Adrenal gland (tissue), 12 donors: ENCODE data around the gene PML. TPM values are rescaled to one million over a fixed set of nuclear protein-coding genes. Genes with fewer than 3 reads are reported as not detected.

Experiments used
- DNase-seq, 7 donors: peaks; one replicate each; pipeline ENCODE4 v3.0.0-alpha.2; 2019 to 2020
- H3K27ac ChIP-seq, 5 donors: fragments of 200-600 bp; sonication (generic) in 4 of 5; 1 replicate in 3 of 5; 2 replicates in 2 of 5; pipeline versions ENCODE4 v1.5.1 to v1.8.0; 2016 to 2020; ENCODE audit warnings: mild to moderate bottlenecking in 1 of 5
- H3K27me3 ChIP-seq: fragments of 200-600 bp; 2 replicates; pipeline ENCODE4 v1.8.0; 2021
- H3K36me3 ChIP-seq, 2 donors: fragments of 200-600 bp; replicated peaks in 1 of 2; 1 replicate in 1 of 2; 2 replicates in 1 of 2; pipeline versions ENCODE4 v1.5.1 to v1.8.0; 2018 to 2022
- H3K4me1 ChIP-seq, 2 donors: fragments of 200-600 bp; replicated peaks in 1 of 2; 1 replicate in 1 of 2; 2 replicates in 1 of 2; pipeline versions ENCODE4 v1.5.1 to v1.8.0; 2018 to 2021
- H3K4me3 ChIP-seq, 4 donors: fragments of 200-600 bp; sonication (generic) in 3 of 4; one replicate each; pipeline ENCODE4 v1.5.1; 2016 to 2018
- H3K9me3 ChIP-seq, 3 donors: fragments of 200-600 bp; sonication (generic) in 1 of 3; replicated peaks in 1 of 3; 1 replicate in 2 of 3; 2 replicates in 1 of 3; pipeline versions ENCODE4 v1.5.1 to v1.8.0; 2016 to 2021
- POLR2A ChIP-seq, 2 donors: fragments of 450-650 bp; IDR thresholded peaks; one replicate each; pipeline ENCODE4 v1.6.1; 2017; ENCODE audit warnings: antibody characterized with exemption in 2 of 2, mild to moderate bottlenecking in 2 of 2, moderate library complexity in 1 of 2
- WGBS, 4 donors: extraction: QIAGEN DNeasy Blood & Tissue Kit in 2 of 4; methylation state at CpG; one replicate each; pipeline versions ENCODE4 v1.1.5 to v1.1.7; 2013 to 2017; 5-methylcytosine and 5-hydroxymethylcytosine counted together
- intact Hi-C, 2 donors: fragments of 100-400 bp; cut with DNase I; formaldehyde crosslinking; loops; one replicate each; pipeline versions ENCODE4 v1.14.1 to v1.15.0; 2022 to 2023
- polyA plus RNA-seq, 3 donors: library from polyadenylated mRNA; stranded (reverse); fragments of 200-250 nt in 2 of 3; fragments of 350-450 nt in 1 of 3; fragmentation: Illumina TruSeq in 1 of 3; extraction: RNeasy Lipid Tissue Mini Kit (QIAGEN cat#74804) in 1 of 3; gene quantifications; one replicate each; pipeline ENCODE4 v1.2.3, GENCODE V29; 2013 to 2014
- total RNA-seq, 9 donors: library from RNA; depleted of rRNA in 4 of 9; stranded (reverse); fragments of >200 nt in 4 of 9; fragments of 120-200 nt in 1 of 9; fragmentation: NEBNext Ultra II Directional in 1 of 9; extraction: Animal tissue kit (Norgen Biotek cat#: 25700) in 1 of 9; gene quantifications; one replicate each; pipeline versions ENCODE4 v1.1.0 to v1.2.4, GENCODE V29; 2013 to 2023
- TF ChIP-seq, protein P1 (sequence below), 6 experiments: fragments of 450-650 bp in 4 of 6; fragments of 200-600 bp in 2 of 6; sonication (generic) in 1 of 6; IDR thresholded peaks; 1 replicate in 5 of 6; 2 replicates in 1 of 6; pipeline versions ENCODE4 v1.5.1 to v1.8.0; 2016 to 2021; ENCODE audit warnings: antibody characterized with exemption in 6 of 6, mild to moderate bottlenecking in 2 of 6, moderate library complexity in 1 of 6
- donor health status: healthy with polysubstance abuse.
- donor health status: Bipolar disorder and iron deficiency.
- donor health status: DM: yes; HTN: yes; CAD: no.
- donor health status: DM: no; HTN: no; CAD: no.
- donor health status: DM: no; HTN: no; CAD: no.
- donor health status: DM: yes; HTN: yes; CAD: no.

The PML gene
- total and polyA plus RNA-seq, 12 donors = 7.0 to 103 (median 58.7) TPM

- peaks cover 0 to 9% of the 10 kb centered on the region in 2 donors for H3K36me3 ChIP-seq
- TF ChIP-seq POLR2A (IDR thresholded peaks at IDR 0.05) = no peak
- TF ChIP-seq, protein P1, sequence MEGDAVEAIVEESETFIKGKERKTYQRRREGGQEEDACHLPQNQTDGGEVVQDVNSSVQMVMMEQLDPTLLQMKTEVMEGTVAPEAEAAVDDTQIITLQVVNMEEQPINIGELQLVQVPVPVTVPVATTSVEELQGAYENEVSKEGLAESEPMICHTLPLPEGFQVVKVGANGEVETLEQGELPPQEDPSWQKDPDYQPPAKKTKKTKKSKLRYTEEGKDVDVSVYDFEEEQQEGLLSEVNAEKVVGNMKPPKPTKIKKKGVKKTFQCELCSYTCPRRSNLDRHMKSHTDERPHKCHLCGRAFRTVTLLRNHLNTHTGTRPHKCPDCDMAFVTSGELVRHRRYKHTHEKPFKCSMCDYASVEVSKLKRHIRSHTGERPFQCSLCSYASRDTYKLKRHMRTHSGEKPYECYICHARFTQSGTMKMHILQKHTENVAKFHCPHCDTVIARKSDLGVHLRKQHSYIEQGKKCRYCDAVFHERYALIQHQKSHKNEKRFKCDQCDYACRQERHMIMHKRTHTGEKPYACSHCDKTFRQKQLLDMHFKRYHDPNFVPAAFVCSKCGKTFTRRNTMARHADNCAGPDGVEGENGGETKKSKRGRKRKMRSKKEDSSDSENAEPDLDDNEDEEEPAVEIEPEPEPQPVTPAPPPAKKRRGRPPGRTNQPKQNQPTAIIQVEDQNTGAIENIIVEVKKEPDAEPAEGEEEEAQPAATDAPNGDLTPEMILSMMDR (IDR thresholded peaks at IDR 0.05) = no peak
- no peaks in the 10 kb centered on the region for H3K9me3 ChIP-seq
- intact Hi-C loops = no loop called here
- 49 to 62% (median 55%) methylated on average over 2 of the region's 2 CpGs for WGBS, 4 donors
- peak overlapping the region in 3 of 5 donors; percentile 0 to 75 (median 59) for H3K27ac ChIP-seq
- H3K4me1 ChIP-seq = peaks cover 11 to 55% of the 10 kb centered on the region in 2 donors
- DNase-seq = peak in 4 of 7 donors; percentile 50 to 73 (median 59)
- H3K27me3 ChIP-seq = no peaks in the 10 kb centered on the region
- no peak overlapping the region for H3K4me3 ChIP-seq
Measured at GRCh38 chr15:74011610-74012009, 17.1 kb downstream of the PML start.

DNA sequence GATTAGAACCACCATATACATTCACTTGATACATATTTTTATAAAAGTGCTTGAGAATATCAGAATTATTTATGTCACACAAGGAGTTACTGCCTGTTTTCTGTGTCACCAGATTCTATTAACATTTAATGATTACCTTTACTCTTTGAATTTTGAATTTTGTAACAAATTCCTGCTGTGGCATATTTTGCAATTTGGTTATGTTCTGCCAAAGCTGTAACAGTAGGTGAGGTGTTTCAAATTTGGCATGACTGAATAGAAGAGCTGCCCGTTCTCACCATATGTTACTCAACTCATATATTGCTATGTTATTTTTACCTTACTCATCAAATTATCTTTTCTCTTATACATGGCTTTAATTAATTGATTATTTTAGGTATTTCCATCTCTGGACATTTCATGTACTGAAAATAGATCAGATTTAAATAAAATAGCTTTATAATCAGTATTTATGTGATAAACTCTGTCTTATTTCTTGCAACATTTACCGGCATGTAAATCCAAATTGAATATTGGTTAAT lies 18.9 kb downstream of the PML start:
- DNase-seq = no peak
- TF ChIP-seq, protein P1 (IDR thresholded peaks at IDR 0.05) = no peak
- no peak for TF ChIP-seq POLR2A (IDR thresholded peaks at IDR 0.05)
- WGBS, 4 donors = 91 to 95% (median 93%) methylated on average over 2 of the region's 2 CpGs
- peaks cover 0 to 7% of the 10 kb centered on the region in 2 donors for H3K36me3 ChIP-seq
- no peak overlapping the region for H3K27ac ChIP-seq
- peaks cover 11 to 39% of the 10 kb centered on the region in 2 donors for H3K4me1 ChIP-seq
- intact Hi-C loops = no loop called here
- H3K27me3 ChIP-seq = no peaks in the 10 kb centered on the region
- no peaks in the 10 kb centered on the region for H3K9me3 ChIP-seq
- no peak overlapping the region for H3K4me3 ChIP-seq

DNA sequence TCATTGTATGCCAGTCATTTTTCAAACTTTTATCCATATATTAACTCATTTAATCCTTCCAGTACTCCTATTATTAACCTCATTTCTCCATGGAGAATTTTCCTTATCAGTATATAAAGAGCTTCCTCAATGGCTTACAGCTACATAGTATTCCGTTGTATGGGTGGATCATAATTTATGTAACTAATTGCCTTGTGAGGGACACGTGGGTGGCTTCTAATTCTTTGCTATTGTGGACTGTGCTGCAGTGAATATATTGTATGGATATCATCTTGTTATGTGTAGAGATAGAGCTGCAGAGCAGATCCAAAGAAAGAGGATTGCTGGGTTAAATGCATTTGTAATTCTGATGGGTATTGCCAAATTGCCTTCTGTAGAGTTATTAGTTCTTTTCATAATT lies 25.2 kb downstream of the PML start:
- H3K4me3 ChIP-seq = no peak overlapping the region
- H3K36me3 ChIP-seq = peaks cover 0 to 29% of the 10 kb centered on the region in 2 donors
- no peak for DNase-seq
- peaks cover 0 to 4% of the 10 kb centered on the region in 2 donors for H3K4me1 ChIP-seq
- no peaks in the 10 kb centered on the region for H3K9me3 ChIP-seq
- TF ChIP-seq POLR2A (IDR thresholded peaks at IDR 0.05) = no peak
- TF ChIP-seq, protein P1 (IDR thresholded peaks at IDR 0.05) = no peak
- H3K27me3 ChIP-seq = no peaks in the 10 kb centered on the region
- WGBS, 4 donors = 61 to 65% (median 63%) methylated on average over 2 of the region's 2 CpGs
- intact Hi-C loops = no loop called here
- no peak overlapping the region for H3K27ac ChIP-seq

DNA sequence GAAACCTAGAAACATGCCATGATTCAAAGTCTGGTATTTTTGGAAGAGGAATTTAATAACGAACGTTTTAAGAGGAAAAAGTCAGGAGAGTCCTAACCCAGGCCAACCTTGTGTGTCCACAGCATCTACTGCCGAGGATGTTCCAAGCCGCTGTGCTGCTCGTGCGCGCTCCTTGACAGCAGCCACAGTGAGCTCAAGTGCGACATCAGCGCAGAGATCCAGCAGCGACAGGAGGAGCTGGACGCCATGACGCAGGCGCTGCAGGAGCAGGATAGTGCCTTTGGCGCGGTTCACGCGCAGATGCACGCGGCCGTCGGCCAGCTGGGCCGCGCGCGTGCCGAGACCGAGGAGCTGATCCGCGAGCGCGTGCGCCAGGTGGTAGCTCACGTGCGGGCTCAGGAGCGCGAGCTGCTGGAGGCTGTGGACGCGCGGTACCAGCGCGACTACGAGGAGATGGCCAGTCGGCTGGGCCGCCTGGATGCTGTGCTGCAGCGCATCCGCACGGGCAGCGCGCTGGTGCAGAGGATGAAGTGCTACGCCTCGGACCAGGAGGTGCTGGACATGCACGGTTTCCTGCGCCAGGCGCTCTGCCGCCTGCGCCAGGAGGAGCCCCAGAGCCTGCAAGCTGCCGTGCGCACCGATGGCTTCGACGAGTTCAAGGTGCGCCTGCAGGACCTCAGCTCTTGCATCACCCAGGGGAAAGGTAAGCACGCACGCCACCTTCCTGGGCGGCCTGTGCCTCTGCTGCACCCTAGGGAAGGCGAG lies 28.4 kb downstream of the PML start:
- intact Hi-C loops = no loop called here
- TF ChIP-seq, protein P1 (IDR thresholded peaks at IDR 0.05) = no peak
- TF ChIP-seq POLR2A (IDR thresholded peaks at IDR 0.05) = no peak
- Histone ChIP-seq H3K36me3 (peaks cover 0 to 49% of the 10 kb centered on the region in 2 donors), H3K4me3 (no peak overlapping the region), H3K27ac (no peak overlapping the region), H3K27me3 (no peaks in the 10 kb centered on the region), H3K4me1 (peaks cover 3 to 4% of the 10 kb centered on the region in 2 donors), H3K9me3 (no peaks in the 10 kb centered on the region)
- 94 to 97% (median 95%) methylated on average over 58 to 66 of the region's 66 CpGs for WGBS, 4 donors
- peak in 1 of 7 donors; percentile 13 for DNase-seq
